H9 (cell line): ENCODE data around the gene SMS. TPM values are rescaled to one million over a fixed set of nuclear protein-coding genes. Genes with fewer than 3 reads are reported as not detected.
A peak's percentile ranks its signal among the peaks of the same experiment; 100 is the strongest.

ENCODE experiments used
- DNase-seq: peaks from one replicate; pipeline ENCODE4 v3.0.0-alpha.2; 2017
- H2AFZ ChIP-seq: one replicate; pipeline ENCODE4 v1.6.1; 2013; ENCODE audit warnings: mild to moderate bottlenecking, low read length, control low read depth, moderate library complexity
- H2AK5ac ChIP-seq: 2 replicates; pipeline ENCODE4 v1.6.1; 2013; ENCODE audit warnings: low read length, control low read depth, mixed read lengths; ENCODE audit not compliant: insufficient read length
- H2BK120ac ChIP-seq: one replicate; pipeline ENCODE4 v1.6.1; 2013; ENCODE audit warnings: low read depth, mild to moderate bottlenecking, low read length, control low read depth, inconsistent platforms; ENCODE audit not compliant: poor library complexity, severe bottlenecking
- H2BK12ac ChIP-seq: 2 replicates; pipeline ENCODE4 v1.6.1; 2013; ENCODE audit warnings: low read length, control low read depth, mixed read lengths, low read depth; ENCODE audit not compliant: insufficient read length
- H2BK15ac ChIP-seq: 2 replicates; pipeline ENCODE4 v1.6.1; 2013; ENCODE audit warnings: low read depth, low read length, control low read depth
- H2BK20ac ChIP-seq: one replicate; pipeline ENCODE4 v1.6.1; 2013; ENCODE audit warnings: low read depth, mild to moderate bottlenecking, low read length, control low read depth, inconsistent platforms; ENCODE audit not compliant: poor library complexity, severe bottlenecking
- H2BK5ac ChIP-seq: 2 replicates; pipeline ENCODE4 v1.6.1; 2013; ENCODE audit warnings: low read length, control low read depth, mixed read lengths; ENCODE audit not compliant: insufficient read length
- H3K14ac ChIP-seq: 2 replicates; pipeline ENCODE4 v1.6.1; 2013; ENCODE audit warnings: low read length, control low read depth; ENCODE audit not compliant: insufficient read depth
- H3K18ac ChIP-seq: 2 replicates; pipeline ENCODE4 v1.6.1; 2013; ENCODE audit warnings: low read depth, mild to moderate bottlenecking, mixed read lengths, low read length, control low read depth; ENCODE audit not compliant: insufficient read length
- H3K23ac ChIP-seq: 2 replicates; pipeline ENCODE4 v1.6.1; 2013; ENCODE audit warnings: low read length, control low read depth, mixed read lengths, low read depth; ENCODE audit not compliant: insufficient read length
- H3K23me2 ChIP-seq: 2 replicates; pipeline ENCODE4 v1.6.1; 2013; ENCODE audit warnings: low read depth, mild to moderate bottlenecking, mixed read lengths, low read length, control low read depth; ENCODE audit not compliant: insufficient read length, poor library complexity, severe bottlenecking
- H3K27ac ChIP-seq: 2 replicates; pipeline ENCODE4 v1.5.1; 2013; ENCODE audit warnings: low read length, control low read depth, mixed read lengths, low read depth; ENCODE audit not compliant: insufficient read length
- H3K27me3 ChIP-seq: 2 replicates; pipeline ENCODE4 v1.6.1; 2013; ENCODE audit warnings: low read length, control low read depth, inconsistent platforms; ENCODE audit not compliant: insufficient read depth
- H3K4ac ChIP-seq: 2 replicates; pipeline ENCODE4 v1.6.1; 2013; ENCODE audit warnings: low read depth, mild to moderate bottlenecking, control low read depth, inconsistent platforms, low read length, moderate library complexity
- H3K4me1 ChIP-seq: 2 replicates; pipeline ENCODE4 v1.6.1; 2013; ENCODE audit warnings: low read length, control low read depth, inconsistent platforms; ENCODE audit not compliant: insufficient read depth
- H3K4me2 ChIP-seq: 2 replicates; pipeline ENCODE4 v1.6.1; 2013; ENCODE audit warnings: low read length, control low read depth, mixed read lengths; ENCODE audit not compliant: insufficient read length, insufficient read depth
- H3K56ac ChIP-seq: 2 replicates; pipeline ENCODE4 v1.6.1; 2013; ENCODE audit warnings: low read depth, mild to moderate bottlenecking, mixed read lengths, low read length, control low read depth; ENCODE audit not compliant: insufficient read length
- H3K79me1 ChIP-seq: 2 replicates; pipeline ENCODE4 v1.6.1; 2013; ENCODE audit warnings: low read depth, mild to moderate bottlenecking, moderate library complexity, low read length, control low read depth, inconsistent platforms; ENCODE audit not compliant: insufficient read depth, poor library complexity, severe bottlenecking
- H3K79me2 ChIP-seq: 2 replicates; pipeline ENCODE4 v1.6.1; 2013; ENCODE audit warnings: low read length, control low read depth, inconsistent platforms; ENCODE audit not compliant: insufficient read depth
- H3K9ac ChIP-seq: 2 replicates; pipeline ENCODE4 v1.6.1; 2013; ENCODE audit warnings: low read length, control low read depth, mixed read lengths; ENCODE audit not compliant: insufficient read length; ENCODE audit errors: extremely low read depth
- H3K9me3 ChIP-seq: one replicate; pipeline ENCODE4 v1.6.1; 2013; ENCODE audit warnings: low read depth, low read length, inconsistent platforms; ENCODE audit not compliant: control insufficient read depth
- H3T11ph ChIP-seq: one replicate; pipeline ENCODE4 v1.6.1; 2013; ENCODE audit warnings: mild to moderate bottlenecking, low read length, control low read depth, inconsistent platforms
- H4K20me1 ChIP-seq: one replicate; pipeline ENCODE4 v1.6.1; 2013; ENCODE audit not compliant: control insufficient read depth, insufficient read length, insufficient read depth
- H4K5ac ChIP-seq: 2 replicates; pipeline ENCODE4 v1.6.1; 2013; ENCODE audit warnings: low read depth, mild to moderate bottlenecking, mixed read lengths, low read length, control low read depth; ENCODE audit not compliant: insufficient read length
- H4K8ac ChIP-seq: replicated peaks from 2 replicates; pipeline ENCODE4 v1.6.1; 2013; ENCODE audit warnings: low read length, control low read depth, mixed read lengths, low read depth; ENCODE audit not compliant: insufficient read length
- H4K91ac ChIP-seq: 2 replicates; pipeline ENCODE4 v1.6.1; 2013; ENCODE audit warnings: low read depth, mild to moderate bottlenecking, moderate library complexity, mixed read lengths, low read length, control low read depth; ENCODE audit not compliant: insufficient read length
- H3K27ac Mint-ChIP-seq, 3 experiments: 2 replicates in 2 of 3; 3 replicates in 1 of 3; pipeline ENCODE4 v1.8.0; 2020 to 2021; ENCODE audit warnings: mixed read lengths in 3 of 3, mild to moderate bottlenecking in 1 of 3, moderate library complexity in 1 of 3
- H3K27me3 Mint-ChIP-seq: 2 replicates; pipeline ENCODE4 v1.8.0; 2021; ENCODE audit warnings: low read depth, mild to moderate bottlenecking, moderate library complexity, mixed read lengths
- H3K36me3 Mint-ChIP-seq, 3 experiments: 2 replicates in 2 of 3; 3 replicates in 1 of 3; pipeline ENCODE4 v1.8.0; 2020 to 2021; ENCODE audit warnings: low read depth in 3 of 3, mixed read lengths in 3 of 3; ENCODE audit not compliant: insufficient read depth in 1 of 3
- H3K4me1 Mint-ChIP-seq, 2 experiments: 2 replicates each; pipeline ENCODE4 v1.8.0; 2020; ENCODE audit warnings: mixed read lengths in 2 of 2
- H3K4me3 Mint-ChIP-seq, 2 experiments: 2 replicates in 1 of 2; 3 replicates in 1 of 2; pipeline ENCODE4 v1.8.0; 2020 to 2021; ENCODE audit warnings: mild to moderate bottlenecking in 2 of 2, mixed read lengths in 2 of 2, moderate library complexity in 1 of 2
- H3K9me3 Mint-ChIP-seq, 2 experiments: 2 replicates in 1 of 2; 3 replicates in 1 of 2; pipeline ENCODE4 v1.8.0; 2020; ENCODE audit warnings: mild to moderate bottlenecking in 2 of 2, mixed read lengths in 2 of 2, moderate library complexity in 1 of 2
- CTCF ChIP-seq: fragments of 200-600 bp; sonication (generic); conservative IDR thresholded peaks from 3 replicates; pipeline ENCODE4 v1.8.0; 2021; ENCODE audit warnings: antibody characterized with exemption, mild to moderate bottlenecking
- WGBS: extraction: QIAGEN DNeasy Blood & Tissue Kit; methylation state at CpG from one replicate; pipeline ENCODE4 v1.1.7; 2013; ENCODE audit warnings: missing lambda C conversion rate, low lambda C conversion rate, mixed read lengths; ENCODE audit not compliant: insufficient read length; ENCODE audit errors: extremely low coverage; 5-methylcytosine and 5-hydroxymethylcytosine counted together
- total RNA-seq: library from RNA; stranded (reverse); gene quantifications from 2 replicates; pipeline ENCODE4 v1.2.1, GENCODE V29; 2021

The SMS gene
- total RNA-seq, 1 experiment from 2014 or later, result 415 TPM

GRCh38 chrX:21939906-21940305 is 603 bp upstream of the SMS start:
- Histone ChIP-seq H3K9ac (peak overlapping the region; percentile 60), H3K14ac (no peak overlapping the region), H3K23ac (no peak overlapping the region), H3K27ac (no peak overlapping the region), H3K4ac (no peak overlapping the region), H2BK12ac (no peak overlapping the region), H3T11ph (no peak overlapping the region), H3K79me2 (peaks cover 25% of the 10 kb centered on the region; the same call in 1 of the 2 replicates), H3K56ac (no peak overlapping the region), H4K5ac (no peak overlapping the region), H2AFZ (no peak overlapping the region), H2BK15ac (no peak overlapping the region), H3K27me3 (no peaks in the 10 kb centered on the region), H3K23me2 (peaks cover 6% of the 10 kb centered on the region), H2BK5ac (no peak overlapping the region), H3K79me1 (no peaks in the 10 kb centered on the region), H4K20me1 (no peaks in the 10 kb centered on the region), H4K8ac (no peak overlapping the region), H3K4me1 (peaks cover under 1% of the 10 kb centered on the region; the same call in 1 of the 2 replicates), H4K91ac (no peak overlapping the region), H3K9me3 (no peaks in the 10 kb centered on the region), H2BK120ac (no peak overlapping the region), H2BK20ac (no peak overlapping the region), H2AK5ac (no peak overlapping the region), H3K18ac (peak overlapping the region; percentile 73), H3K4me2 (peak overlapping the region; percentile 32)
- H3K4me1 Mint-ChIP-seq, result peaks cover 34 to 40% of the 10 kb centered on the region in 2 experiments
- H3K4me3 Mint-ChIP-seq, result peak overlapping the region; percentile 75 to 77
- H3K9me3 Mint-ChIP-seq, result peaks cover 0 to 38% of the 10 kb centered on the region in 2 experiments; a peak in 4 of 5 replicates
- DNase-seq, result peak; percentile 11
- WGBS, result no CpG with 5 or more reads among the region's 10 CpGs
- no peaks in the 10 kb centered on the region for H3K27me3 Mint-ChIP-seq
- peak overlapping the region in 2 of 3 experiments; percentile 37 to 93; a peak in 2 of 7 replicates for H3K27ac Mint-ChIP-seq
- peaks cover 6 to 14% (median 7%) of the 10 kb centered on the region in 3 experiments; a peak in 5 of 7 replicates for H3K36me3 Mint-ChIP-seq
- TF ChIP-seq CTCF, result no peak
